ENCODE results near the gene CDH5. TPM values are rescaled to one million over a fixed set of nuclear protein-coding genes. Genes with fewer than 3 reads are reported as not detected.

Gene CDH5
- total RNA-seq, 4 donors from 2014 or later: 56.0 to 90.0 (median 67.2) TPM

- WGBS, 2 donors: 56 to 59% methylated on average over 3 of the region's 3 CpGs
- H3K4me3 ChIP-seq (replicated peaks in 1 of 3): no peak overlapping the region
Measured at GRCh38 chr16:66399930-66400329, 33.4 kb downstream of the CDH5 start.

DNA sequence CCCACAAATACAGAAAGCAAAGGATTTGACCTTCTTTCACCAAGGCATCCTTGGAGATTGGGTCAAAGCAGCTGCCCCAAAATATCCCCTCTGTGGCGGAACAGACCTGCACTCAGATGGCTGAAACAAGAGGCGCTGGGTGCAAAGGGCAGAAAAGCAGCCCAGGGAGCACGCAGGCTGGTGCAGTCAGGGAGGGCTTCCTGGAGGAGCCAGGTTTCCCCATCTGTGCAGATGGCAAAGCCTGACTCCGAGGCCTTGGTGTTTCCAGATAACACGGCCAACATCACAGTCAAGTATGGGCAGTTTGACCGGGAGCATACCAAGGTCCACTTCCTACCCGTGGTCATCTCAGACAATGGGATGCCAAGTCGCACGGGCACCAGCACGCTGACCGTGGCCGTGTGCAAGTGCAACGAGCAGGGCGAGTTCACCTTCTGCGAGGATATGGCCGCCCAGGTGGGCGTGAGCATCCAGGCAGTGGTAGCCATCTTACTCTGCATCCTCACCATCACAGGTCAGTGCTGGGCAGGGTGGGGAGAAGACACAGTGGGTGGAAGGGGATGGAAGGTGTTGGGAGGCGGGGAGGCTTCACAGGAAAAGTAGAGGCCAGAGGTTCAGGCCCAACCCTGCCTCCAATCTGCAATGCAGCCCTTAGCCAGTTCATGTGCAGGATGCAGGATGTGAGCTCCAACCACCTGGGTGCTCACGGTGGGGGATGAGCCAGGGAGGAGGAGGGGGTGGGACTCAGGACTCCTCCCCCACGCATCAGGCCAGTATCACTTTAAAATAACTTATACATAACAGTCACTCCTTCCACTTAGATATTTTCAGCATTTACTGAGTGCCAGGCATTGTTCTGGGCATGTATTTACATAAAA lies 34.3 kb downstream of the CDH5 start:
- H3K27me3 ChIP-seq: no peaks in the 10 kb centered on the region
- H3K4me3 ChIP-seq (replicated peaks in 1 of 3): no peak overlapping the region
- DNase-seq: no peak
- no peak for TF ChIP-seq POLR2A (IDR thresholded peaks at IDR 0.05)
- TF ChIP-seq, protein P1, sequence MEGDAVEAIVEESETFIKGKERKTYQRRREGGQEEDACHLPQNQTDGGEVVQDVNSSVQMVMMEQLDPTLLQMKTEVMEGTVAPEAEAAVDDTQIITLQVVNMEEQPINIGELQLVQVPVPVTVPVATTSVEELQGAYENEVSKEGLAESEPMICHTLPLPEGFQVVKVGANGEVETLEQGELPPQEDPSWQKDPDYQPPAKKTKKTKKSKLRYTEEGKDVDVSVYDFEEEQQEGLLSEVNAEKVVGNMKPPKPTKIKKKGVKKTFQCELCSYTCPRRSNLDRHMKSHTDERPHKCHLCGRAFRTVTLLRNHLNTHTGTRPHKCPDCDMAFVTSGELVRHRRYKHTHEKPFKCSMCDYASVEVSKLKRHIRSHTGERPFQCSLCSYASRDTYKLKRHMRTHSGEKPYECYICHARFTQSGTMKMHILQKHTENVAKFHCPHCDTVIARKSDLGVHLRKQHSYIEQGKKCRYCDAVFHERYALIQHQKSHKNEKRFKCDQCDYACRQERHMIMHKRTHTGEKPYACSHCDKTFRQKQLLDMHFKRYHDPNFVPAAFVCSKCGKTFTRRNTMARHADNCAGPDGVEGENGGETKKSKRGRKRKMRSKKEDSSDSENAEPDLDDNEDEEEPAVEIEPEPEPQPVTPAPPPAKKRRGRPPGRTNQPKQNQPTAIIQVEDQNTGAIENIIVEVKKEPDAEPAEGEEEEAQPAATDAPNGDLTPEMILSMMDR (IDR thresholded peaks at IDR 0.05): no peak
- WGBS, 2 donors: 89 to 91% methylated on average over 18 to 20 of the region's 20 CpGs
- intact Hi-C loops (cut with DNase I): no loop called here
- no peaks in the 10 kb centered on the region for H3K9me3 ChIP-seq
- H3K36me3 ChIP-seq: peaks cover 0 to 9% of the 10 kb centered on the region in 2 donors
- H3K27ac ChIP-seq: no peak overlapping the region
- H3K4me1 ChIP-seq: peaks cover 0 to 7% of the 10 kb centered on the region in 2 donors

More at GRCh38 chr16:66399930-66400329, 33.4 kb downstream of the CDH5 start:
- no peak for DNase-seq
- no peak overlapping the region for H3K27ac ChIP-seq
- H3K9me3 ChIP-seq: no peaks in the 10 kb centered on the region
- peaks cover 0 to 7% of the 10 kb centered on the region in 2 donors for H3K4me1 ChIP-seq
- TF ChIP-seq, protein P1 (IDR thresholded peaks at IDR 0.05): no peak
- TF ChIP-seq POLR2A (IDR thresholded peaks at IDR 0.05): no peak
- peaks cover 0 to 10% of the 10 kb centered on the region in 2 donors for H3K36me3 ChIP-seq
- intact Hi-C loops (cut with DNase I): no loop called here
- no peaks in the 10 kb centered on the region for H3K27me3 ChIP-seq

- Histone ChIP-seq H3K27ac (no peak overlapping the region), H3K9me3 (no peaks in the 10 kb centered on the region), H3K36me3 (peaks cover 0 to 6% of the 10 kb centered on the region in 2 donors), H3K27me3 (no peaks in the 10 kb centered on the region), H3K4me1 (peaks cover 0 to 7% of the 10 kb centered on the region in 2 donors), H3K4me3 (replicated peaks in 1 of 3) (no peak overlapping the region)
- WGBS, 2 donors: 81 to 89% methylated on average over 8 to 11 of the region's 11 CpGs
- intact Hi-C loops (cut with DNase I): no loop called here
- no peak for DNase-seq
- TF ChIP-seq POLR2A (IDR thresholded peaks at IDR 0.05): no peak
- TF ChIP-seq, protein P1 (IDR thresholded peaks at IDR 0.05): no peak
Measured at GRCh38 chr16:66401610-66402009, 35.1 kb downstream of the CDH5 start.

- Histone ChIP-seq H3K4me3 (replicated peaks in 1 of 3) (no peak overlapping the region), H3K9me3 (no peaks in the 10 kb centered on the region), H3K27ac (no peak overlapping the region), H3K27me3 (no peaks in the 10 kb centered on the region), H3K4me1 (peaks cover 0 to 12% of the 10 kb centered on the region in 2 donors), H3K36me3 (peaks cover 0 to 6% of the 10 kb centered on the region in 2 donors)
- TF ChIP-seq POLR2A (IDR thresholded peaks at IDR 0.05): no peak
- TF ChIP-seq, protein P1 (IDR thresholded peaks at IDR 0.05): no peak
- intact Hi-C loops (cut with DNase I): no loop called here
- no peak for DNase-seq
- 89 to 97% methylated on average over 6 to 8 of the region's 12 CpGs for WGBS, 2 donors
Measured at GRCh38 chr16:66402166-66402565, 35.7 kb downstream of the CDH5 start.

DNA sequence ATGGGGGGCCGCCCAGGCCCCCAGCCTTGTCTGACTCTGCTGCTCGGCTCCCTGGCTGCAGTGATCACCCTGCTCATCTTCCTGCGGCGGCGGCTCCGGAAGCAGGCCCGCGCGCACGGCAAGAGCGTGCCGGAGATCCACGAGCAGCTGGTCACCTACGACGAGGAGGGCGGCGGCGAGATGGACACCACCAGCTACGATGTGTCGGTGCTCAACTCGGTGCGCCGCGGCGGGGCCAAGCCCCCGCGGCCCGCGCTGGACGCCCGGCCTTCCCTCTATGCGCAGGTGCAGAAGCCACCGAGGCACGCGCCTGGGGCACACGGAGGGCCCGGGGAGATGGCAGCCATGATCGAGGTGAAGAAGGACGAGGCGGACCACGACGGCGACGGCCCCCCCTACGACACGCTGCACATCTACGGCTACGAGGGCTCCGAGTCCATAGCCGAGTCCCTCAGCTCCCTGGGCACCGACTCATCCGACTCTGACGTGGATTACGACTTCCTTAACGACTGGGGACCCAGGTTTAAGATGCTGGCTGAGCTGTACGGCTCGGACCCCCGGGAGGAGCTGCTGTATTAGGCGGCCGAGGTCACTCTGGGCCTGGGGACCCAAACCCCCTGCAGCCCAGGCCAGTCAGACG lies 36.2 kb downstream of the CDH5 start:
- H3K27ac ChIP-seq: no peak overlapping the region
- TF ChIP-seq, protein P1 (IDR thresholded peaks at IDR 0.05): no peak
- no peak for TF ChIP-seq POLR2A (IDR thresholded peaks at IDR 0.05)
- intact Hi-C loops (cut with DNase I): no loop called here
- no peaks in the 10 kb centered on the region for H3K9me3 ChIP-seq
- peaks cover 0 to 13% of the 10 kb centered on the region in 2 donors for H3K4me1 ChIP-seq
- no peaks in the 10 kb centered on the region for H3K27me3 ChIP-seq
- no peak for DNase-seq
- no peak overlapping the region for H3K4me3 ChIP-seq (replicated peaks in 1 of 3)
- H3K36me3 ChIP-seq: peaks cover 0 to 6% of the 10 kb centered on the region in 2 donors
- WGBS, 2 donors: 92 to 93% methylated on average over 38 to 45 of the region's 61 CpGs
